ENCODE measurements around the gene FRMD5.
"Not testable (repeated sequence)": the region's sequence is repeated elsewhere in the genome, so short reads cannot be mapped to it uniquely, and the experiment has no call there.

DNA sequence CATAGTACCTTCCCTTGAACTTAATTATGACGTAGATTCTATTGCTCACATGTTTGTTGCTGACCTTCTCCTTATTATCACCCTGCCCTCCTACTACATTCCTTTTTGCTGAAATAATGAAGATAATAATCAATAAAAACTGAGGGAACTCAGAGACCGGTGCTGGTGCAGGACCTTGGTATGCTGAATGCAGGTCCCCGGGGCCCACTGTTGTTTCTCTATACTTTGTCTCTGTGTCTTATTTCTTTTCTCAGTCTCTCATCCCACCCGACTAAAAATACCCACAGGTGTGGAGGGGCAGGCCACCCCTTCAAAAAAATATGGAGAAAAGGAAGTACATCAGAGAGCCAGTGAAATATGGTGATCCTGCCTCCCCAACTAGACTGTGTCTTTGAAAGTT, 34.2 kb upstream of the FRMD5 start:
- not testable (repeated sequence) for TF ChIP-seq CTCF (IDR thresholded peaks at IDR 0.05; ENCODE audit: low read depth, low read length); EZH2phosphoT487 (IDR thresholded peaks at IDR 0.05; ENCODE audit: low read depth)

Data from OCI-LY3 (cell line).